Measurements from ENCODE around the gene GCK.

DNA sequence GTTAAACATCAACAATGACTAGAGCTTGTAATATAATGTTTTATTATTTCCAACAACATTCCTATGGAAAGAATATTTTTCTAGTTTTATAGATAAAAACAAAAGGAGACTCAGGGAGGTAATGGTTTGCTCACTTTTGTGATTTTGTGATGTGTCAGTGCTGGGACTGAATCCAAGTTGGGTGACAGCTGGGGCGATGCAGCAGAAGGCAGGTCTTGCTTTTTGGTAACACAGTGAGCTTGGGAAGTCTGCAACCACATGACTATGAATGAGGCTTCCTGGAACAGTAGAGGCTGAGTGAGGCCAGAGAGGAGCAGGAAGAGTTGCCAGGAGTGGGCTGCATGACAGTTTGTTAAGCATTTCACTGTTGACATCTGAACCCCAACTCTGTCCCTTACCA is 6.7 kb upstream of the GCK start:
- TF ChIP-seq, protein P1, sequence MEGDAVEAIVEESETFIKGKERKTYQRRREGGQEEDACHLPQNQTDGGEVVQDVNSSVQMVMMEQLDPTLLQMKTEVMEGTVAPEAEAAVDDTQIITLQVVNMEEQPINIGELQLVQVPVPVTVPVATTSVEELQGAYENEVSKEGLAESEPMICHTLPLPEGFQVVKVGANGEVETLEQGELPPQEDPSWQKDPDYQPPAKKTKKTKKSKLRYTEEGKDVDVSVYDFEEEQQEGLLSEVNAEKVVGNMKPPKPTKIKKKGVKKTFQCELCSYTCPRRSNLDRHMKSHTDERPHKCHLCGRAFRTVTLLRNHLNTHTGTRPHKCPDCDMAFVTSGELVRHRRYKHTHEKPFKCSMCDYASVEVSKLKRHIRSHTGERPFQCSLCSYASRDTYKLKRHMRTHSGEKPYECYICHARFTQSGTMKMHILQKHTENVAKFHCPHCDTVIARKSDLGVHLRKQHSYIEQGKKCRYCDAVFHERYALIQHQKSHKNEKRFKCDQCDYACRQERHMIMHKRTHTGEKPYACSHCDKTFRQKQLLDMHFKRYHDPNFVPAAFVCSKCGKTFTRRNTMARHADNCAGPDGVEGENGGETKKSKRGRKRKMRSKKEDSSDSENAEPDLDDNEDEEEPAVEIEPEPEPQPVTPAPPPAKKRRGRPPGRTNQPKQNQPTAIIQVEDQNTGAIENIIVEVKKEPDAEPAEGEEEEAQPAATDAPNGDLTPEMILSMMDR (IDR thresholded peaks at IDR 0.05; ENCODE audit: extremely low read depth in 1 of 2, insufficient read depth in 1 of 2, low read depth in 1 of 2, low read length in 2 of 2), result no peak
- TF ChIP-seq MAX (IDR thresholded peaks at IDR 0.05; ENCODE audit: insufficient read depth, insufficient read length) (no peak), POLR2AphosphoS5 (IDR thresholded peaks at IDR 0.05; ENCODE audit: insufficient read depth, low read depth, low read length) (no peak)
